B cell (primary cell): ENCODE results near the gene TBCCD1. TPM values are rescaled to one million over a fixed set of nuclear protein-coding genes. Genes with fewer than 3 reads are reported as not detected.

Experiments
- ATAC-seq: fragments of 200-7000 bp; cut with Tn5 transposase; one replicate; pipeline ENCODE4 v1.10.0; 2021; ENCODE audit warnings: low read depth, mild to moderate bottlenecking, moderate number of reproducible peaks, moderate library complexity
- CTCF ChIA-PET: fragments of 350-600 bp; sonication (Branson Sonifier 250); formaldehyde crosslinking; loops from one replicate; lab custom pipeline; 2021; ENCODE audit warnings: antibody characterized with exemption, inconsistent platforms; lab: Charles Lee
- POLR2A ChIA-PET: fragments of 350-600 bp; sonication (Branson Sonifier 250); formaldehyde crosslinking; loops from one replicate; lab custom pipeline; 2021; ENCODE audit warnings: antibody characterized with exemption; lab: Charles Lee
- DNase-seq: peaks from one replicate; pipeline ENCODE4 v3.0.0; 2013
- H2AFZ ChIP-seq: 2 replicates; pipeline ENCODE4 v1.6.1; 2012; ENCODE audit warnings: mild to moderate bottlenecking, low read depth, low read length; ENCODE audit not compliant: insufficient read depth, poor library complexity, severe bottlenecking
- H3K27ac ChIP-seq, 2 donors: 1 replicate in 1 of 2; 2 replicates in 1 of 2; pipeline ENCODE4 v1.5.1; 2012 to 2013; ENCODE audit warnings: low read length in 2 of 2, mild to moderate bottlenecking in 2 of 2, moderate library complexity in 1 of 2
- H3K27me3 ChIP-seq, 4 experiments: fragments of 200-600 bp in 1 of 4; sonication (generic) in 1 of 4; replicated peaks in 1 of 4; 1 replicate in 2 of 4; 2 replicates in 2 of 4; pipeline versions ENCODE4 v1.6.1 to v1.7.0; 2013 to 2016; ENCODE audit warnings: low read length in 3 of 4, mild to moderate bottlenecking in 2 of 4, mixed read lengths in 1 of 4, moderate library complexity in 1 of 4; ENCODE audit not compliant: insufficient read depth in 4 of 4, control insufficient read depth in 3 of 4; ENCODE audit errors: control extremely low read depth in 1 of 4
- H3K36me3 ChIP-seq, 2 experiments: replicated peaks in 1 of 2; 1 replicate in 1 of 2; 2 replicates in 1 of 2; pipeline versions ENCODE4 v1.6.1 to v1.7.1; 2013; ENCODE audit warnings: low read length in 1 of 2; ENCODE audit not compliant: insufficient read depth in 2 of 2, control insufficient read depth in 1 of 2; ENCODE audit errors: control extremely low read depth in 1 of 2, extremely low read depth in 1 of 2
- H3K4me1 ChIP-seq, 2 donors: fragments of 200-600 bp in 1 of 2; sonication (generic) in 1 of 2; 1 replicate in 1 of 2; 2 replicates in 1 of 2; pipeline versions ENCODE4 v1.5.1 to v1.6.1; 2013 to 2017; ENCODE audit warnings: low read length in 2 of 2; ENCODE audit not compliant: control insufficient read depth in 2 of 2, insufficient read depth in 2 of 2
- H3K4me2 ChIP-seq: replicated peaks from 2 replicates; pipeline ENCODE3; 2012; ENCODE audit warnings: mild to moderate bottlenecking, low read depth, low read length; ENCODE audit not compliant: poor library complexity, severe bottlenecking
- H3K4me3 ChIP-seq, 5 experiments: fragments of 200-600 bp in 1 of 5; sonication (generic) in 1 of 5; 1 replicate in 3 of 5; 2 replicates in 2 of 5; pipeline versions ENCODE4 v1.5.1 to v1.7.0; 2011 to 2016; ENCODE audit warnings: low read length in 4 of 5, mild to moderate bottlenecking in 4 of 5, low read depth in 2 of 5, control low read depth in 1 of 5, moderate library complexity in 1 of 5; ENCODE audit not compliant: insufficient read depth in 1 of 5; ENCODE audit errors: control extremely low read depth in 1 of 5, extremely low read depth in 1 of 5
- H3K79me2 ChIP-seq: fragments of 200-600 bp; sonication (generic); one replicate; pipeline ENCODE4 v1.6.0; 2016; ENCODE audit warnings: low read length; ENCODE audit not compliant: control insufficient read depth, insufficient read depth
- H3K9ac ChIP-seq: fragments of 200-600 bp; sonication (generic); 2 replicates; pipeline ENCODE4 v1.6.1; 2017; ENCODE audit warnings: mild to moderate bottlenecking, low read length, moderate library complexity
- H3K9me3 ChIP-seq, 3 donors: one replicate each; pipeline versions ENCODE4 v1.6.1 to v1.7.1; 2013; ENCODE audit warnings: low read length in 2 of 3; ENCODE audit not compliant: control insufficient read depth in 2 of 3, insufficient read depth in 1 of 3; ENCODE audit errors: control extremely low read depth in 1 of 3
- H4K20me1 ChIP-seq: 2 replicates; pipeline ENCODE4 v1.6.0; 2012; ENCODE audit warnings: mild to moderate bottlenecking, low read length; ENCODE audit not compliant: insufficient read depth, control insufficient read depth, poor library complexity, severe bottlenecking
- H3K27ac Mint-ChIP-seq: one replicate; pipeline ENCODE4 v1.8.0; 2021; ENCODE audit warnings: mixed read lengths
- H3K27me3 Mint-ChIP-seq: one replicate; pipeline ENCODE4 v1.8.0; 2021; ENCODE audit warnings: mixed read lengths
- H3K4me1 Mint-ChIP-seq: one replicate; pipeline ENCODE4 v1.8.0; 2021; ENCODE audit warnings: mixed read lengths
- H3K4me3 Mint-ChIP-seq: one replicate; pipeline ENCODE4 v1.8.0; 2021; ENCODE audit warnings: mixed read lengths
- H3K9me3 Mint-ChIP-seq: one replicate; pipeline ENCODE4 v1.8.0; 2022; ENCODE audit warnings: mixed read lengths; ENCODE audit not compliant: insufficient read depth
- CTCF ChIP-seq: fragments of 200-600 bp; IDR thresholded peaks from one replicate; pipeline ENCODE4 v1.8.0; 2022; ENCODE audit warnings: antibody characterized with exemption, mild to moderate bottlenecking
- EZH2 ChIP-seq: IDR thresholded peaks from 2 replicates; pipeline ENCODE4 v1.6.1; 2012; ENCODE audit warnings: borderline replicate concordance, low read depth, mild to moderate bottlenecking, moderate library complexity, low read length; ENCODE audit not compliant: insufficient read depth, poor library complexity, severe bottlenecking
- WGBS: methylation state at CpG from one replicate; pipeline ENCODE4 v1.1.5; 2013; ENCODE audit warnings: missing lambda C conversion rate; ENCODE audit not compliant: insufficient coverage; 5-methylcytosine and 5-hydroxymethylcytosine counted together
- intact Hi-C: fragments of 100-400 bp; cut with micrococcal nuclease; formaldehyde crosslinking; loops from one replicate; pipeline ENCODE4 v1.10.0; 2022
- polyA plus RNA-seq: library from polyadenylated mRNA; depleted of rRNA; stranded (reverse); fragments of >200 nt; gene quantifications from 2 replicates; pipeline ENCODE4 v1.2.3, GENCODE V29; 2012
- total RNA-seq, 2 donors: library from RNA; stranded (reverse); fragments of 120-200 nt in 1 of 2; gene quantifications; 1 replicate in 1 of 2; 2 replicates in 1 of 2; pipeline versions ENCODE4 v1.2.3 to v1.2.4, GENCODE V29; 2013 to 2022

The TBCCD1 gene
- total and polyA plus RNA-seq, 2 donors (not counting 1 experiment from before 2014, with no cell fraction given) = 15.9 to 17.3 TPM

- peak overlapping the region; percentile 30 for H3K4me3 Mint-ChIP-seq
- peak overlapping the region; percentile 51 for H3K4me2 ChIP-seq
- peak; percentile 69 for DNase-seq
Measured at GRCh38 chr3:186520957-186521842, 45.9 kb downstream of the TBCCD1 start.

More at GRCh38 chr3:186520957-186521842, 45.9 kb downstream of the TBCCD1 start:
- CTCF ChIA-PET = interaction anchor here (0.5 to 5.7 kb wide), 4 partner anchors 18 to 262 kb away, joined by 3 to 56 read pairs (median 5); no protein-coding TSS in a partner anchor
- Histone ChIP-seq H3K9ac (no peak overlapping the region), H4K20me1 (no peaks in the 10 kb centered on the region), H3K9me3 (peaks cover 0 to 8% (median 0%) of the 10 kb centered on the region in 3 donors), H3K36me3 (no peaks in the 10 kb centered on the region), H3K4me1 (peaks cover 52 to 59% of the 10 kb centered on the region in 2 donors), H3K27ac (peak overlapping the region; percentile 19 to 64), H3K4me3 (peak overlapping the region in 1 of 5 experiments; percentile 12), H3K27me3 (peaks cover 0 to 4% (median 0%) of the 10 kb centered on the region in 4 experiments), H3K79me2 (no peaks in the 10 kb centered on the region), H2AFZ (no peak overlapping the region)
- H3K27me3 Mint-ChIP-seq = peaks cover 3% of the 10 kb centered on the region
- intact Hi-C loops = no loop called here
- 49% methylated on average over 9 of the region's 10 CpGs for WGBS
- peak; percentile 39 for ATAC-seq
- POLR2A ChIA-PET = interaction anchor here (0.6 kb wide), 1 partner anchor 262 kb away, joined by 4 read pairs; the partner anchor contains the start of gene EIF4A2
- no peak for TF ChIP-seq EZH2
- no peak for TF ChIP-seq CTCF
- H3K4me1 Mint-ChIP-seq = peaks cover 68% of the 10 kb centered on the region
- peaks cover 2% of the 10 kb centered on the region for H3K9me3 Mint-ChIP-seq
- peak overlapping the region; percentile 88 for H3K27ac Mint-ChIP-seq
